ENCODE data around the gene EPS15. TPM values are rescaled to one million over a fixed set of nuclear protein-coding genes. Genes with fewer than 3 reads are reported as not detected.
"Not testable (repeated sequence)": the region's sequence is repeated elsewhere in the genome, so short reads cannot be mapped to it uniquely, and the experiment has no call there.

The EPS15 gene
- total RNA-seq, 4 donors from 2014 or later: 49.8 to 84.3 (median 62.5) TPM

- H3K27me3 ChIP-seq: no peaks in the 10 kb centered on the region
- intact Hi-C loops (cut with DNase I): loop anchor here (10.0 kb wide), 1 partner anchor 278 kb away; the partner anchor contains the start of gene RNF11
- H3K4me1 ChIP-seq: peaks cover 47 to 90% (median 87%) of the 10 kb centered on the region in 4 donors
- H3K27ac ChIP-seq (replicated peaks in 1 of 4): no peak overlapping the region
- no peak overlapping the region for H3K4me3 ChIP-seq
- TF ChIP-seq POLR2AphosphoS5 (IDR thresholded peaks at IDR 0.05) (no peak), POLR2A (IDR thresholded peaks at IDR 0.05; ENCODE audit: low read depth) (no peak), EP300 (IDR thresholded peaks at IDR 0.05) (no peak)
- TF ChIP-seq, protein P1, sequence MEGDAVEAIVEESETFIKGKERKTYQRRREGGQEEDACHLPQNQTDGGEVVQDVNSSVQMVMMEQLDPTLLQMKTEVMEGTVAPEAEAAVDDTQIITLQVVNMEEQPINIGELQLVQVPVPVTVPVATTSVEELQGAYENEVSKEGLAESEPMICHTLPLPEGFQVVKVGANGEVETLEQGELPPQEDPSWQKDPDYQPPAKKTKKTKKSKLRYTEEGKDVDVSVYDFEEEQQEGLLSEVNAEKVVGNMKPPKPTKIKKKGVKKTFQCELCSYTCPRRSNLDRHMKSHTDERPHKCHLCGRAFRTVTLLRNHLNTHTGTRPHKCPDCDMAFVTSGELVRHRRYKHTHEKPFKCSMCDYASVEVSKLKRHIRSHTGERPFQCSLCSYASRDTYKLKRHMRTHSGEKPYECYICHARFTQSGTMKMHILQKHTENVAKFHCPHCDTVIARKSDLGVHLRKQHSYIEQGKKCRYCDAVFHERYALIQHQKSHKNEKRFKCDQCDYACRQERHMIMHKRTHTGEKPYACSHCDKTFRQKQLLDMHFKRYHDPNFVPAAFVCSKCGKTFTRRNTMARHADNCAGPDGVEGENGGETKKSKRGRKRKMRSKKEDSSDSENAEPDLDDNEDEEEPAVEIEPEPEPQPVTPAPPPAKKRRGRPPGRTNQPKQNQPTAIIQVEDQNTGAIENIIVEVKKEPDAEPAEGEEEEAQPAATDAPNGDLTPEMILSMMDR (IDR thresholded peaks at IDR 0.05): no peak
- 100% methylated on average over 1 of the region's 1 CpG for WGBS
- DNase-seq (ENCODE audit: extremely low spot score): no peak
- H3K9me3 ChIP-seq: no peaks in the 10 kb centered on the region
- H3K36me3 ChIP-seq: no peaks in the 10 kb centered on the region
These were observed 6.5 kb downstream of the EPS15 start for GRCh38 chr1:51512606-51513005.

- H3K4me3 ChIP-seq: no peak overlapping the region
- no peaks in the 10 kb centered on the region for H3K36me3 ChIP-seq
- H3K4me1 ChIP-seq: peaks cover 50 to 90% (median 86%) of the 10 kb centered on the region in 4 donors
- H3K27me3 ChIP-seq: no peaks in the 10 kb centered on the region
- H3K9me3 ChIP-seq: no peaks in the 10 kb centered on the region
- H3K27ac ChIP-seq (replicated peaks in 1 of 4): no peak overlapping the region
- intact Hi-C loops (cut with DNase I): loop anchor here (10.0 kb wide), 1 partner anchor 277 kb away; the partner anchor contains the start of gene RNF11
- TF ChIP-seq, protein P1 (IDR thresholded peaks at IDR 0.05): no peak
- TF ChIP-seq POLR2AphosphoS5 (IDR thresholded peaks at IDR 0.05): no peak
- TF ChIP-seq POLR2A (IDR thresholded peaks at IDR 0.05; ENCODE audit: low read depth): no peak
- no peak for TF ChIP-seq EP300 (IDR thresholded peaks at IDR 0.05)
- DNase-seq (ENCODE audit: extremely low spot score): no peak
These were observed 6.9 kb downstream of the EPS15 start for GRCh38 chr1:51512120-51512519.

- H3K27me3 ChIP-seq: no peaks in the 10 kb centered on the region
- TF ChIP-seq POLR2A (IDR thresholded peaks at IDR 0.05; ENCODE audit: low read depth): no peak
- TF ChIP-seq, protein P1 (IDR thresholded peaks at IDR 0.05): no peak
- TF ChIP-seq EP300 (IDR thresholded peaks at IDR 0.05): no peak
- TF ChIP-seq POLR2AphosphoS5 (IDR thresholded peaks at IDR 0.05): no peak
- H3K9me3 ChIP-seq: no peaks in the 10 kb centered on the region
- H3K4me3 ChIP-seq: no peak overlapping the region
- intact Hi-C loops (cut with DNase I): loop anchor here (5.0 to 10.0 kb wide), 2 partner anchors 92 to 275 kb away; partner anchors contain the start of gene RNF11
- no peaks in the 10 kb centered on the region for H3K36me3 ChIP-seq
- DNase-seq (ENCODE audit: extremely low spot score): no peak
- 83% methylated on average over 2 of the region's 2 CpGs for WGBS
- H3K27ac ChIP-seq (replicated peaks in 1 of 4): no peak overlapping the region
- peaks cover 46 to 88% (median 77%) of the 10 kb centered on the region in 4 donors for H3K4me1 ChIP-seq
These were observed 9.3 kb downstream of the EPS15 start for GRCh38 chr1:51509773-51510172.

DNA sequence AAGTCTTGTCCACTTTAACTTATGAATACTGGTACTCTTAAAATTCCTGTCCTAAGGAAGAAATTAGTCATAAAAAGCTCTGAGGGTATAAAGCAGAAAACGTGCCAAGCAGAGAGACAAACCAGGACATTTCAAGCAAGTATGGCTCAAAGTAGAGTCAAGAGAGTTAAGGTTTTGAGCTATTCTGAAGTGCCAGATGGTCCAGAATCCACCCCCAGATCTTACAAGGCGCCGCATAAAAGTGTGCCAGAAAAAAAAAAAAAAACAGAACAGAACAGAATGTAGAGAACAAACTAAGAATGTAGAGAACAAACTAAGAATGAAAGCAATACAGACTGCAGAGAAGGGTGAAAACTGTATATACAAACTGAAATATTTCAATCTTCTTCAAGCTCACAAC lies 12.5 kb downstream of the EPS15 start:
- WGBS: 23% methylated on average over 3 of the region's 3 CpGs
- peak in 1 of 2 donors; percentile 39 for TF ChIP-seq POLR2AphosphoS5 (IDR thresholded peaks at IDR 0.05)
- no peak for TF ChIP-seq POLR2A (IDR thresholded peaks at IDR 0.05; ENCODE audit: low read depth)
- H3K27ac ChIP-seq (replicated peaks in 1 of 4): peak overlapping the region in 2 of 4 donors; percentile 15 to 18
- DNase-seq (ENCODE audit: extremely low spot score): no peak
- no peaks in the 10 kb centered on the region for H3K27me3 ChIP-seq
- H3K4me1 ChIP-seq: peaks cover 21 to 59% (median 46%) of the 10 kb centered on the region in 4 donors
- intact Hi-C loops (cut with DNase I): loop anchor here (5.0 kb wide), 1 partner anchor 89 kb away; no protein-coding TSS in a partner anchor
- H3K9me3 ChIP-seq: no peaks in the 10 kb centered on the region
- peak overlapping the region; percentile 2 to 41 (median 30) for H3K4me3 ChIP-seq
- peaks cover 0 to 7% (median 0%) of the 10 kb centered on the region in 4 donors for H3K36me3 ChIP-seq

DNA sequence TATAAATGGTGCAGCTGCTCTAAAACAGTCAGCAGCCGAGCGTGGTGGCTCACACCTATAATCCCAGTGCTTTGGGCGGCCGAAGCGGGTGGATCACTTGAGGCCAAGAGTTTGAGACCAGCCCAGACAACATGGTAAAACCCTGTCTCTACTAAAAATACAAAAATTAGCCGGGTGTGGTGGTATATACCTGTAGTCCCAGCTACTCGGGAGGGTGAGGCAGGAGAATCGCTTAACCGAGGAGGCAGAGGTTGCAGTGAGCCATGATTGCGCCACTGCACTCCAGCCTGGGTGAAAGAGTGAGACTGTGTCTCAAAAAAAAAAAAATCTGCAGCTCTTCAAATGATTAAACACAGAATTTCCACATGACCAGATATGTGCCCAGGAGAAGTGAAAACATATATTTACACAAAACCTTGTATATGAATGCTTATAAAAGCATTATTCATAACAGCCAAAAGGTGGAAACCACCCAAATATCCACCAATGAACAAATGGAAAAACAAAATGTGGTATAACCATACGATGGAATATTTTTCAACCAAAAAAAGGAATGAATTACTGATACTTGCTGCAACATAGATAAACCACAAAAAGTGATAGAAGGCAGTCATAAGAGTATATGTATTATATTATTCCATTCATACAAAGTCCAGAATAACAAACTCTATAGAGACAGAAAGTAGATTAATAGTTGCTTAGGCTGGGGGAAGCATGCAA lies 14.1 kb downstream of the EPS15 start:
- no peak overlapping the region for H3K4me3 ChIP-seq
- WGBS: 93% methylated on average over 11 of the region's 11 CpGs
- peaks cover 16 to 46% (median 40%) of the 10 kb centered on the region in 4 donors for H3K4me1 ChIP-seq
- intact Hi-C loops (cut with DNase I): loop anchor here (5.0 kb wide), 1 partner anchor 88 kb away; no protein-coding TSS in a partner anchor
- no peaks in the 10 kb centered on the region for H3K9me3 ChIP-seq
- peaks cover 0 to 7% (median 0%) of the 10 kb centered on the region in 4 donors for H3K36me3 ChIP-seq
- no peak for TF ChIP-seq POLR2AphosphoS5 (IDR thresholded peaks at IDR 0.05)
- no peak for TF ChIP-seq POLR2A (IDR thresholded peaks at IDR 0.05; ENCODE audit: low read depth)
- TF ChIP-seq, protein P1 (IDR thresholded peaks at IDR 0.05): no peak
- TF ChIP-seq EP300 (IDR thresholded peaks at IDR 0.05): no peak
- no peak for DNase-seq (ENCODE audit: extremely low spot score)
- no peaks in the 10 kb centered on the region for H3K27me3 ChIP-seq
- H3K27ac ChIP-seq (replicated peaks in 1 of 4): no peak overlapping the region

DNA sequence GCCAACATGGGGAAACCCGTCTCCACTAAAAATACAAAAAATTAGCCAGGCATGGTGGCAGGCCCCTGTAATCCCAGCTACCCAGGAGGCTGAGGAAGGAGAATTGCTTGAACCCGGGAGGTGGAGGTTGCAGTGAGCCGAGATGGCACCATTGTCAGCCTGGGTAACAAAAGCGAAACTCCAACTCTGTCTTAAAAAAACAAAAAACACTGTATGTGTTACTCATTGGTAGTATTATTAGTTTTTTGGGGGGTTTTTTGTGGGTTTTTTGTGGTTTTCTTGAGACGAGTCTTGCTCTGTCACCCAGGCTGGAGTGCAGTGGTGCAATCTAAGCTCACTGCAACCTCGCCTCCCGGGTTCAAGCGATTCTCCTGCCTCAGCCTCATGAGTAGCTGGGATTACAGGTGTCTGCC lies 17.8 kb downstream of the EPS15 start:
- intact Hi-C loops (cut with DNase I); H3K9me3 ChIP-seq; DNase-seq (ENCODE audit: extremely low spot score); H3K4me3 ChIP-seq; H3K27ac ChIP-seq (replicated peaks in 1 of 4); H3K36me3 ChIP-seq; H3K27me3 ChIP-seq: not testable (repeated sequence)
- WGBS: 94% methylated on average over 8 of the region's 8 CpGs
- H3K4me1 ChIP-seq: peaks cover 7 to 22% (median 17%) of the 10 kb centered on the region in 4 donors
